NCI-H2227 (cell line): Measurements from ENCODE around the gene MORN3.
"Not testable (repeated sequence)": the region's sequence is repeated elsewhere in the genome, so short reads cannot be mapped to it uniquely, and the experiment has no call there.

Source experiments
- DNase-seq: peaks from one replicate; lab custom pipeline; 2025; ENCODE audit not compliant: unreplicated experiment; lab: John Stamatoyannopoulos, UW

Gene MORN3

DNA sequence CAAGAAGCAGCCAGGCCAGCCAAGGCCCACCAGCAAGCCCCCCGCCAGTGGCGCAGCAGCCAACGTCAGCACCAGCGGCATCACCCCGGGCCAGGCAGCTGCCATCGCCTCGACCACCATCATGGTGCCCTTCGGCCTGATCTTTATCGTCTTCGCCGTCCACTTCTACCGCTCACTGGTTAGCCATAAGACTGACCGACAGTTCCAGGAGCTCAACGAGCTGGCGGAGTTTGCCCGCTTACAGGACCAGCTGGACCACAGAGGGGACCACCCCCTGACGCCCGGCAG is 28.2 kb downstream of the MORN3 start:
- DNase-seq, result no peak

DNA sequence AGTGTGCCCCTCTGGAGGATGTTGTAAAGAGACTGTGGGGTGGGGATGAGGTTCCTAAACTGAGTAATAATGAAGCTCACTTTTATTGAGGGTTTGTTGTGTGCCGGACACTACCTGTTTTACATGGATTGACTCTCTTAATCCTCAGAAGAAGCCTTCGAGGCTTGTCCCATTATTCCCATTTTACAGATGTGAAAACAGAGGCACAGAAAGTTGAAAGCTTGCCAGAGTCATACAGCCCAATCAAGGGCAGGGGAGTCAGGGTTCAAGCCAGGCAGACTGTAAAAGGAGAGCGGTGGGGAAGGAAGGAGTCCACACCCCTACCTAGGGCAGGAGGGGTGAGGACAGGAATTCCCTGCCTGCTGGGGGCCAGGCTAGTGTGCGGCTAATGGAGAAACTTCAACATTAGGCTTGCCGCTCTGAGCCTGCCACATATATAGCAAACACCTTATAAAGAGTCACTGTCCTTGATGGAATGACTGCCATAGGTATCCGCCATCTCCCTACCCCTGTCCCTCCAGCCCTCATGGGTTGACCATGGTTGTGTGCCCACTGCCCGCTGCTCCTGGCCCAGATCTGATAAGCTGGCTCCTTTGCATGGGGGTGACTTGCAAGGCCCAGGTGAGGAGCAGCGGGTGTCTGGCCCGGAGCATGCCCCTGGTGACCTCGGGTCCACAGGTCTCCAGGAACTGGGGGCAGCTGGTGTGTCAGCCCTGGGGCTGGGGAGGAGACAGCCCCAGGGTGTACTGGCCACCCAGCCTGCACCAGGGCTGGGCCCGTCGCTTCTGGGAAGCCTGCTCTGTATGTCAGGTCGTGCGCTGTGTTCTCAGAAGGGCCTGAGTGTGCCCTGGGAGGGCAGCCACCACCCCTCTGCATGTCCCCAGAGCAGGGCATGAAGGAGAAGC is 30.9 kb downstream of the MORN3 start:
- DNase-seq, result no peak

DNA sequence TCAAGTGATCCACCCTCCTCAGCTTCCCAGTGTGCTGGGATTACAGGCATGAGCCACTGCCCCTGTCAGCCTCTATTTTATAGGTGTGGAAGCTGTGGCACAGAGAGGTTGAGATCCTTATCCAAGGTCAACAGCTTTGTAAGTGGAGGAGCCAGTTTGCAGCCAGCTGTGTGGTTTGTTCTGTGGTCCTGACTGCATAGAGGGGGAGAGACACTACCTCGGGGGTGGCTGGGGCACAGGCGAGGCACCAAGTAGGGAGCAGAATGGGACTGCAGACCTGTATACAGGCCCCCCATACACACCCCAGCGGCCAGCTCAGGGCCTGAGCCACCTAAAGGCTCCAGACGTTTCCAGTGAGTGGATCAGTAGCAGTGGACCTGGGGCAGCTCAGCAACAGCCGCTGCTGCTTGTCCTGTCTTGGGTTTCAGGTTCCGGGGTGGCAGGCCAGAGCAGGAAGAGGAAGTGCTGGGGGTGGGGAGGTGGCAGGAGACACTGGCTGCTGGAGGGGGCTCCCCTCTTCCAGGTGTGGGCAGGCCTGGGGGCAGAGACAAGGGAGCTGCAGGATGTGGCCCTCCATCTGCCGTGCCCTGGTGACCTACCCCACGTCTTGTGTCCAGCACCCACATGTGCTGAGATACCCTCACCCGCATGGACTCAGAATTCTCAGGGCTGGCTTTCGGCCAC is 32.1 kb downstream of the MORN3 start:
- no peak for DNase-seq

DNA sequence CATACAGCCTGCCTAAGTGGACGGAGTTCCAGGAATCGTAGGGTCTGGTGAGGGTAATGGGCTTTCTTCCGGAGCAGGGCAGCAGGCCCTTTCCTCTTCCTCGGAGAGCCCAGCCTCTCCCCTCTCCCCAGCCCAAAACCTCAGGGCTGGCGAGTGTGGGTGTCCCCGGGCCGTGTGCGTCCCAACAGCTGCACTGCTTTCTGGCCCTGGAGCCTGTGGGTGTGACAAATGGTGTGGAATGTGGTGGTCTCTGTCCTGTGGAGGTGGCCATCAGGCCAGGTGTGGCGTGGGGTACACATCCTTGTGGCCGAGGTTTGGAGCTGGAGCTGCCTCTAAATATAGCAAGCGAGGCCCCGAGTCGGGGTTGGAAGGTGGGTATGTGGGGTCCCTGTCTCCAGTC is 34.6 kb downstream of the MORN3 start:
- no peak for DNase-seq

DNA sequence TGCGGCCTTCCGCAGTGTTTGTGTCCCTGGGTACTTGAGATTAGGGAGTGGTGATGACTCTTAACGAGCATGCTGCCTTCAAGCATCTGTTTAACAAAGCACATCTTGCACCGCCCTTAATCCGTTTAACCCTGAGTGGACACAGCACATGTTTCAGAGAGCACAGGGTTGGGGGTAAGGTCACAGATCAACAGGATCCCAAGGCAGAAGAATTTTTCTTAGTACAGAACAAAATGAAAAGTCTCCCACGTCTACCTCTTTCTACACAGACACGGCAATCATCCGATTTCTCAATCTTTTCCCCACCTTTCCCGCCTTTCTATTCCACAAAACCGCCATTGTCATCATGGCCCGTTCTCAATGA is 35.6 kb downstream of the MORN3 start:
- DNase-seq, result not testable (repeated sequence)

DNA sequence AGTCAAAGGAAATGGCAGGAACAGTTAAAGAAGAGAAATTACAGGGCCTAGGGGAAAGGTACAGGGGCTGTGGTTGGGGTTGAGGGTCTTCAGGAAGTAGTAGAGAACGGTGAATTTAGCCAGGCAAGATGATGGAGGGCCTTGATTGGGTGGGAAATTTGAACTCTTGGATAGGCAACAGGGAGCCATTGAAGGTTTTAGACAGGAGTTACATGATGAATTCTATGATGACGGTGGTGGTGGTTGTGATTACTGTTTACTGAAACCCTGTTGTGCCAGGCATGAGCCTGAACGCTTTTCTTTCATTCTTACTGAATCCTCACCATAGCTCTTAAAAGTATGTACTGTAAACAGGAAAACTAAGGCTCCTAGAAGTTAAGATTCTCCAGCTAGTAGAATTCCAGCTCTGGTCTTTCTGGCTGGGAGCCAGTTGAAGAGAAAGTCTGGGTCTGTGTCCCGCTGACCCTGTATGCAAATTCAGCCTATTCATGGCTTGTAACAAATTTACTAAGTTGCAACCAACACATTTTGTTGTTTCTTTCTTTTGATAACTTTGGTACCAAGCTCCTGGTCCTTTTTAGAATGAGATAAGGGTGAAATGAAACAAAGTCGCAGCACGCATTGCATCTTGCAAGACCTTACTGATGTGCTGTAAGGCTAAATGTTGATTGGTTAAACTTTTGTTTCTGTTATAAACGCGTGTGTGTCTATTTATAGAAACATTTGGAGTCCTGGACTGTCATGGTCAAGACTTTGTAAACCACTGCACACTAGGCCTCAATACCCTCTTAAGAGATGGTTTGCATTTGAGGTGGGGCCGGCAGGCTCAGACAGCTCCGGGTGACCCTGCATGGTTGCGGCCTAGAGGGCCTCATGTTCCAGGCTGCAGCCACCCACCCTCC is 37.1 kb downstream of the MORN3 start:
- DNase-seq, result no peak

DNA sequence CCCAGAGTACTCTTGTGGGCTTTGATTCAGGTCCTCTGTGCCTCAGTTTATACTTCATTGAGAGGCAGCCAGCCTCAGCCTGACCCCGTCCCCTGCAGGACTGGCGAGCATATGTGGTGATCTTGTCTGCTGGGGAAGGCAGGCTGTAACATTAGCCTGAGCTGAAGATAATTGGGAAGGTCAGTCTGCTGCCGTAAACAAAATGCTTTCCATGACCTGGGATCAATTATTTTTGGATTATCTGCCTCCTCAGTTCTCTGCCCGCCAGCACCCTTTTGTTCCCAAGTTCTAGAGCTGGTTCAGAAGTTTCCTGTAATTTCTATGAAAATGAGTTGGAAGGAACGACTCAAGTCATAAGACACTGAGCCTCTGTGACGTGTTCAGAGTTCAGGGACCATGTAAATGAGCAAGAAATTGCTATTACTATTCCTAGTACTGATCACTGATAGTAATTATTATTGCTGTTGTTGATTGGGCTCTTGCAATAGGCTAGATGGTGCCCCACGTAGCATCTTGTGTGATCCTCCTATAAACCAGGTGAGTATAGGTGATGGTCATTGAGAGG is 38.6 kb downstream of the MORN3 start:
- DNase-seq, result no peak

DNA sequence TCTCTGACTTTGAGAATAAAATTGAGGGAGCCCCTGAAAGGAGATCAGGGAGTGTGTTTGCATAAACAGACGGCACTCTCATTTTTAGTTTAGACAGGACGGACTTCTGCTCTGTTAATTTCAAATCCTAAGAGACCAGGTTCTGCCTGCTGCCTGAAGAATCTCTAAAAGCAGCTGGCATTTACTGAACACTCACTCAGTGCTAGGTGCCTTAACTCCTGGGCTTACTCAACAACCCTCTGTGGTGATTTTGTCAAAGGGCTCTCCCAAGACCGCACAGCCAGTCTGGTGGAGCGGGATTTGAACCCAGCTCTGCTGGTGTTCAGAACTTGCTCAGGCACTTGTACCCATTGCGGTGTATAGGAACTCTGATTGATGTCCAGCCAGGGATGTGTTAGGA is 40.9 kb downstream of the MORN3 start:
- DNase-seq, result no peak

DNA sequence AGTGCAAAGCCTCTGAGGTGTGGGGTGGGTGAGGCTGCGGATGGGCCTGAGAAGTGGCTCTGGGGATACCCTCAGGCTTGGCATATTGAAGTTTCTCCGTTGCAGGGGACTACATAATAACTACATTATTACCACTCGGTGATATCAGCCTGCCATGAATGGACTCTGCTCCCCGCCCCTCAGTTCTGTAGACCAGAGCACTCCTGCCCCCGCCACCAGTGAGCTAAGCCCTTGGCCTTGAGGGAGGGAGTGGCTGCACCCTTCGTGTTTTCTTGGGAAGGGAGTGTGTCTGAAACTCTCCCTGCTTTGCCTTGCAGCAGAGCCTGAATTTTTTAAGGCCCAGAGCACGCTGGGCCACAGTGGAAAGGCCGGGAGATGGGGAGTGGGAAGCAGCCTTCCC is 41.4 kb downstream of the MORN3 start:
- no peak for DNase-seq

DNA sequence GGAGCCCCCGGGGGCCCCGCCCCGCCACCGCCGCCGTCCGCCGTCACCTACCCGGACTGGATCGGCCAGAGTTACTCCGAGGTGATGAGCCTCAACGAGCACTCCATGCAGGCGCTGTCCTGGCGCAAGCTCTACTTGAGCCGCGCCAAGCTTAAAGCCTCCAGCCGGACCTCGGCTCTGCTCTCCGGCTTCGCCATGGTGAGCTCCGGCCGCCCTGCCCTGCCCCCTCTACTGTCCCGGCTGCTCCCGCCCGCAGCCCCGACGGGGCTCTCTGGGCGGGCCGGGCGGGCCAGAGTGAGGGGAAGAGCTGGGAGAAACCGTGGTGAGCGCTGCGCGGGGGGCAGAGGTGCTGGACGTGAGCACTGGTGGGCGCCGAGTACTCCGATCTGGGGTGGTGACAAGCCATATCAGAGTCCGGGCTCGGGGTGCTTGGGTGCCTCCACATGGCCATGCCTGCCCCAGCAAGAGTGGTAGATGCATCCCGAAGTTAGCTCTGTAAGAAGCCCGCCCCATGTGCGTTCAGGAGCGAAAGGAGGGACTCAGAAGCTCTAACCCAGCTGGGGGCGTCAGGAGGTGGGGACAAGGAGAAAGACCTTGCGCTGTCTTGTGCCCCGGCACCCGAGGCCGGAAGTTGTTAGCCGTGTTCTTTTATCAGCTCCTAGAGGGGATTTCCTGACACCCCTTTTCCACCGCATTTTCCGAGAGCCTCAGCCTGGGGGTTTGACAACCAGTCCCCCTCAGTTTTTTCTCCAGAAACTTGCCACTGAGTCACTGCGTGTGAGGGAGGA is 42.4 kb downstream of the MORN3 start:
- peak; percentile 72 for DNase-seq

DNA sequence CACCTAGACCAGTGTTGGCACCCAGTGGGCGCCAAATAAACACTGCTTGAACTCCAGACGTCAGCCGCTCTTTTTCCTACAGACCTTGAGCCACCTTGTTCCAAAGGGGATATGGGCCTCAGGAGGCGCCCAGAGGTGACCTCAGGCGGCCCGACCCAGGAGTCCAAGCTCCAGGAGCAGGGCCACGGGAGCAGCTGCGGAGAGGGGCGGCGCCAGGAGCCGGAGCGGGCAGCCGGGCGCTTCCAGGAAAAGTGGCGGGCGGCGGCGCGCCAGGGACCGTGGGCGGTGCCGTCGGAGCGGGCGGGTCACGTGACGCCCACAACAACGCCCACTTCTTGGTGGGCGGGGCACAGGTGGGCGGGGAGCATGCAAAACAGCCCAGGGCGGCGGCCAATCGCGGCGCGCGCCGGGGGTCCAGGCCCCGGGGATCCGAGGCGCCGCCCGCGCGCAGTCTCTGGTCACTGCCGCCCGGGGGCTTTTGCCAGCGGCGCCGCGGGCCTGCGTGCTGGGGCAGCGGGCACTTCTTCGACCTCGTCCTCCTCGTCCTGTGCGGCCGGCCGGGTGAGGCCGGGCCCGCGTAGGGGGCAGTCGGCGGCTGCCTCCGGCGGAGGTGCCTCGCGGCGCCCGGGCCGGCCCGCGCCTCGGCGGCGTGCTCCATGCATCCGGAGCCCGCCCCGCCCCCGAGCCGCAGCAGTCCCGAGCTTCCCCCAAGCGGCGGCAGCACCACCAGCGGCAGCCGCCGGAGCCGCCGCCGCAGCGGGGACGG is 43.2 kb downstream of the MORN3 start, which contains the start of gene ORAI1:
Gene ORAI1, plus strand, starts transcription at position 444 of the 766 bp plus-strand sequence.
- peak; percentile 98 for DNase-seq

DNA sequence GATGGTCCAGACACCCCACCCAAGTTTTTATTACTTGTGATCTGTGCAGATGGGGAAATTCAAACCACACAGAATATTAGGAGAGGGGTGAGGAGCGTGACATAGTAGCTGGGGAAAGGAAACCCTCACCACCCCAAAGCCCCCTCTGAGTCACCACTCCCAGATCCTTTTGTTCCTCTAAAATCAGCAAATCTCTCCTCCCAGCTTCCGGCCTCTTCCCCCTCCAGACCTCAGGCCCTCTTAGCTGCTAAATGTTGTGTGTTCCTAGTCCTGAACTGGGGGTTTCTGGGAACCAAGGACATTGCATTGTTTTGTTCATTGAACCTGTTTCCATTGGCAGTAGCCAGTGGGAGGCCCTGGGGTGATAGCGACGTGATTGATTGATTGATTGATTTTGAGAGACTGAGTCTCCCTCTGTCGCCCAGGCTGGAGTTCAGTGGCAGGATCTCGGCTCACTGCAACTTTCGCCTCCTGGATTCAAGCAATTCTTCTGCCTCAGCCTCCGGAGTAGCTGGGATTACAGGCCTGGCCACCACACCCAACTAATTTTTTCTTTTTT is 49.0 kb downstream of the MORN3 start:
- DNase-seq, result no peak

DNA sequence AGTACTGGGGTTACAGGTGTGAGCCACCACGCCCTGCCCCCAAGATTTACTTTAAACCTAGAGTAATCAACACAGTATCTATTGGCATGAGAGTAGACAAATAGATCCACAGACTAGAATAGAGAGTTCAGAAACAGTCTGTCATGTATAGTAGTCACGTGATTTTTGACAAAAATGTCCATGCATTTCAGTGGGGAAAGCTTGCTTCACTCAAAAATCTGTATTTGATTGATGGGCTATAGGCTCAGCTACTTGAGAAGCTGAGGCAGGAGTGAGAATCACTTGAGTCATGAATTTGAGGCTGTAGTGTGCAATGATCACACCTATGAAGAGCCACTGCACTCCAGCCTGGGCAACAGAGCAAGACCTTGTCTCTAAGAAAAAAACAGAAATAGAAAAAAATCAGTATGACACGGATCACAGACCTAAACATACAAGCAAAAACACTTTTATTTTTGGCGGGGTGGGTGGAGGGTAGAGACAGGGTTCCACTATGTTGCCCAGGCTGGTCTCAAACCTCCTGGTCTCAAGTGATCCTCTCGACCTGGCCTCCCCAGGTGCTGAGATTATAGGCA is 50.7 kb downstream of the MORN3 start:
- DNase-seq, result no peak

DNA sequence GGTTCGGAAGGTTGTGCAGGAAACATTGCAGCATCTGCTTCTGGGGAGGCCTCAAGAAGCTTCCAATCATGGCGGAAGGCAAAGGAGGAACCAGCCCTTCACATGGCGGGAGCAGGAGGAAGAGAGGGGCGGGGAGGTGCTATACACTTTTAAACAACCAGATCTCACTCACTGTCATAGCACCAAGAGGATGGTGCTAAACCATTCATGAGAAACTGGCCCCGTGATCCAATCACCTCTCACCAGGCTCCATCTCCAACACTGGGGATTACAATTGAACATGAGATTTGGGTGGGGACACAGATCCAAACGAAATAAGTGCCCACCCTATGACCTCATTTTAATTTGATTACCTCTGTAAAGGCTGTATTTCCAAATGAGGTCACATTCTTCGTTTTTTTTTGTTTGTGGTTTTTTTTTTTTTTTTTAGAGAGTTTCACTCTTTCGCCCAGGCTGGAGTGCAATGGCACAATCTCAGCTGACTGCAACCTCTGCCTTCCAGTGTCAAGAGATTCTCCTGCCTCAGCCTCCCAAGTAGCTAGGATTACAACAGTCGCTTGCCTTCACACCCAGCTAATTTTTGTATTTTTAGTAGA is 54.5 kb downstream of the MORN3 start:
- no peak for DNase-seq

DNA sequence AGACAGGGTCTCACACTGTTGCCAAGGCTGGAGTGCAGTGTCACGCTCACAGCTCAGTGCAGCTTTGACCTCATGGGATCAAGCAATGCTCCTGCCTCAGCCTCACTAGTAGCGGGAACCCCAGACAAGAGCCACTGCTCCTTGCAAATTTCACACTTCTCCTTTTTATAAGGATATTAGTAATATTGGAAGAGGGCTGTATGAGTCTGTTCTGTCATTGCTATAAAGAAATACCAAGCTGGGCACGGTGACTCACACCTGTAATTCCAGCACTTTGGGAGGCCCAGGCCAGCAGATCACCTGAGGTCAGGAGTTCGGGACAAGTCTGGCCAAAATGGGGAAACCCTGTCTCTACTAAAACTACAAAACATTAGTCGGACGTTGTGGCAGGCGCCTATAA is 56.0 kb downstream of the MORN3 start:
- no peak for DNase-seq

DNA sequence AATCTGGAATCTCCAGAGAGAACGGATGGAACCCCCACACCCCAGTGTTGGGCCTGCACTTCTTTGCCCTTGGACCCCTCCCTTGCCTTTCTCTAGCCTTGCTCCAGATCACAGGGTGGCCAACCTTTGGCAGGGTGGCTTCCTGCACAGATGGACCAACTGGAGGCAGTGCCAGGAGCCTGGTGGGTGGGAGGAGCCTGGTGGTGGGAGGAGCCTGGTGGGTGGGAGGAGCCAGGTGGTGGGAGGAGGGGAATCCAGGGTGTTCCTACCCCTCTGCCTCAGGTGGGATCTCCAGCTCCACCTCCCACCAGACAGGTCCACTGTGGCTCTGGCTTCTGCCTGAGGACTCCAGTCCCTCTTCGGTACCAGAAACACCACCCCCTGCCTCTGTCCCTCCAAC is 58.1 kb downstream of the MORN3 start:
- no peak for DNase-seq

DNA sequence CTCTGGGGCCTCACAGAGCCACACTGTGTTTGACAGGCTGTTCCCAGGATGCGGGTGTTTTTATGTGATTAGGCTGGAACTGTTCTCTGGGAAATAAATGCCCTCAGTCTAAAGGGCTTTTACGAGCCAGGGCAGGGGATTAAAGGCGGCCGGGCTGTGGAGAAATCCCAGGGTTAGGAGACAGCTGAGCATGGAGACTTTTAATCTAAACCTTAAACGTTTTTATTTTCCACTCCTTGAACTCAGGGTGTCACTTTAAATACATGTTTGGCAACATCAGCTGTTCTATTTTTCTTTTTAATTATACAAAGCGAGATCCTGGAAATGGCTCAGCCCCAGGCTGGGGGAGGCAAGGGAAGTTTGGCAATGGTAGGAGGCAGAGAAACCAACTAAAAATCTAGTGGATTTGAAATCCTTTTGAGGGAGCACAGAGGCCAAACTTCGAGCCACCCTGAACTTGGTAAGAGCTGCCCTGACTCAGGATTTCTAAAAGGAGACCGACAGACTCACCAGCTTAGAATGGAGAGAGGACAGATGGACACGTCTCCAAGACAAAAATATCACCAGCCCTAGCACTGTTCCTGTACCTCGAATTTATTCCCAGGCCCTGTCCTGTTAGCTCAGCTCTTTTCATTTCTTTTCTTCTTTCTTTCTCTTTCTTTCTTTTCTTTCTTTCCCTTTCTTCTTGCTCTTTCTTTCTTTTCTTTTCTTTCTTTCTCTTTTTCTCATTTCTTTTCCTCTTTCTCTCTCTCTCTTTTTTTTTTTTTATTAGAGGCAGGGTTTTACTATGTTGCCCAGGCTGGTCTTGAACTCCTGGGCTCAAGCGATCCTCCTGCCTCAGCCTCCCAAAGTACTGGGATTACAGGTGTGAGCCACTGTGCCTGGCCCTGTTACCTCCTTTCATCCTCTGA is 59.0 kb downstream of the MORN3 start:
- peak; percentile 47 for DNase-seq

DNA sequence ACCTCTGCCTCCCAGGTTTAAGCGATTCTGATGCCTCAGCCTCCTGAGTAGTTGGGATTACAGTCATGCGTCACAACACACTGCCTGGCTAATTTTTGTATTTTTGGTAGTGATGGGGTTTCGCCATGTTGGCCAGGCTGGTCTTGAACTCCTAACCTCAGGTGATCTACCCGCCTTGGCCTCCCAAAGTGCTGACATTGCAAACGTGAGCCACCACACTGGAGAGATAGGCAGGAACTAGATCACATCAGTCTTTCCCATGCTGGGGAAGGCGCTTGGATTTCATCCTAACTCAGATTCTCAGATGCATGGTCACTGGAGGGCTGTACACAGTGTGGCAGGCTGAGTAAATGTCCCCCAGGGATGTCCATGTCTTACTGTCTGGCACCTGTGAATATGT is 61.2 kb downstream of the MORN3 start:
- DNase-seq, result no peak
